ENCODE data around the gene KLHL10.

DNA sequence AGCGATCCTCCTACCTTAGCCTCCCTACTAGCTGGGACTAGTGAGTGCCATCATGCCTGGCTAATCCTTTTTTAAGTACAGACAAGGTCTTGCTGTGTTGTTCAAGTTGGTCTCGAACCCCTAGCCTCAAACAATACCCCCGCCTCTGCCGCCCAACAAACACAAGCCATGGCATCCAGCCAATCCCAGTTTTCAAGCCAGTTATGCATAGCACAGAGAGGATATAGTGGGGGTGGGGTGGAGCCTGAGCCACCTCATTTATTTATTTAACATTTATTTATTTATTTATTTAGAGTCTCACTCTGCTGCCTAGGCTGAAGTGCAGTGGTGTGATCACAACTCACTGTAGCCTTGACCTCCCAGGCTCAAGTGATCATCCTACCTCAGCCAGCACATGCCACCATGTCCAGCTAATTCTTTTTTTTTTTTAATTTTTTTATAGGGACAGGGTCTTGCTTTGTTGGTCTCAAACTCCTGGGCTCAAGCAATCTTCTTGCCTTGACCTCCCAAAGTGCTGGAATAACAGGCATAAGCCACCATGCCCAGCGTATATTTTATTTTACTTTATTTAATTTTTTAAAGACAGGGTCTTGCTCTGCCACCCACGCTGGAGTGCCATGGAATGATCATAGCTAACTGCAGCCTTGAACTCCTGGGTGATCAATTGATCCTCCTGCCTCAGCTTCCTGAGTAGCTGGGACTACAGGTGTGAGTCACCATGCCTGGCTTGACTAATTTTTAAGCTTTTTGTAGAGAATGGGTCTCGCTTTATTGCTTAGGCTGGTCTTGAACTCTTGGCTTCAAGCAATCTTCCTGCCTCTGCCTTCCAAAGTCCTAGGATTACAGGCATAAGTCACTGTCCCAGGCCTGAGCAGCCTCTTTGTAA, 53.8 kb downstream of the KLHL10 start:
- no peak for TF ChIP-seq EP300 (IDR thresholded peaks at IDR 0.05)
- TF ChIP-seq, protein P1, sequence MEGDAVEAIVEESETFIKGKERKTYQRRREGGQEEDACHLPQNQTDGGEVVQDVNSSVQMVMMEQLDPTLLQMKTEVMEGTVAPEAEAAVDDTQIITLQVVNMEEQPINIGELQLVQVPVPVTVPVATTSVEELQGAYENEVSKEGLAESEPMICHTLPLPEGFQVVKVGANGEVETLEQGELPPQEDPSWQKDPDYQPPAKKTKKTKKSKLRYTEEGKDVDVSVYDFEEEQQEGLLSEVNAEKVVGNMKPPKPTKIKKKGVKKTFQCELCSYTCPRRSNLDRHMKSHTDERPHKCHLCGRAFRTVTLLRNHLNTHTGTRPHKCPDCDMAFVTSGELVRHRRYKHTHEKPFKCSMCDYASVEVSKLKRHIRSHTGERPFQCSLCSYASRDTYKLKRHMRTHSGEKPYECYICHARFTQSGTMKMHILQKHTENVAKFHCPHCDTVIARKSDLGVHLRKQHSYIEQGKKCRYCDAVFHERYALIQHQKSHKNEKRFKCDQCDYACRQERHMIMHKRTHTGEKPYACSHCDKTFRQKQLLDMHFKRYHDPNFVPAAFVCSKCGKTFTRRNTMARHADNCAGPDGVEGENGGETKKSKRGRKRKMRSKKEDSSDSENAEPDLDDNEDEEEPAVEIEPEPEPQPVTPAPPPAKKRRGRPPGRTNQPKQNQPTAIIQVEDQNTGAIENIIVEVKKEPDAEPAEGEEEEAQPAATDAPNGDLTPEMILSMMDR (IDR thresholded peaks at IDR 0.05) = no peak

All from tibial nerve (tissue), 4 donors.